Embryonic facial prominence (tissue), 1 donor: ENCODE measurements around the gene YBEY.

Source experiments
- DNase-seq: peaks from one replicate; pipeline ENCODE4 v3.0.0-alpha.2; 2016; ENCODE audit errors: extremely low spot score

YBEY gene

GRCh38 chr21:46327711-46328110, 41.6 kb downstream of the YBEY start:
- DNase-seq, result no peak

GRCh38 chr21:46328151-46328550, 42.0 kb downstream of the YBEY start:
- no peak for DNase-seq

- DNase-seq, result no peak
Observed at GRCh38 chr21:46329796-46330195, 43.7 kb downstream of the YBEY start.

- DNase-seq, result no peak
Observed at GRCh38 chr21:46334351-46335140, 48.4 kb downstream of the YBEY start.

- DNase-seq, result no peak
Observed at GRCh38 chr21:46336603-46337002, 50.5 kb downstream of the YBEY start.

- DNase-seq, result no peak
Observed at GRCh38 chr21:46340998-46341397, 54.9 kb downstream of the YBEY start.

- DNase-seq, result no peak
Observed at GRCh38 chr21:46344219-46344915, 58.2 kb downstream of the YBEY start.

- DNase-seq, result no peak
Observed at GRCh38 chr21:46345861-46346260, 59.7 kb downstream of the YBEY start.

GRCh38 chr21:46346296-46347202, 60.4 kb downstream of the YBEY start:
- no peak for DNase-seq

GRCh38 chr21:46347203-46347550, 61.0 kb downstream of the YBEY start:
- no peak for DNase-seq
